GM21390 (cell line): ENCODE results near the gene CRYGS.
"Not testable (repeated sequence)": the region's sequence is repeated elsewhere in the genome, so short reads cannot be mapped to it uniquely, and the experiment has no call there.

Experiments used
- ATAC-seq: cut with Tn5 transposase; IDR thresholded peaks from one replicate; pipeline ENCODE4 v1.9.1; 2021; ENCODE audit not compliant: unreplicated experiment

CRYGS gene

DNA sequence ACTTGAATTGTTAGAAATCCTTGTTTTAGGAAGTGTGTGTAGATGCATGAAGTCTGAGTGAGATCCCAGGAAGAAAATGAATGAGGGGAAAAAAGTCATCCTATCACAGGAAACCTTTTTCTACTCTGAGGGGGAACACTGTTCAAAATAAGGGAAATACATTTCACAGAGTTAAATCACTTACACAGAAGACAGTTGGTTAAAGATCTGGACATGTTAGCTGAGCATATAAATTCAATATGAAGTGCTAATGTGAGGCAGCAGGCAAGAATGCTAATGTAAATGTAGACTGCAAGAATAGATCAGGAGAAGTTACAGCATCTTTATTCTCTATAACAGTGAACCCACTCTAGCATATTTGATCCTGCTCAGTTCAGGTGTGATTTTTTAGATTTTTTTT is 20.4 kb upstream of the CRYGS start:
- ATAC-seq = no peak

DNA sequence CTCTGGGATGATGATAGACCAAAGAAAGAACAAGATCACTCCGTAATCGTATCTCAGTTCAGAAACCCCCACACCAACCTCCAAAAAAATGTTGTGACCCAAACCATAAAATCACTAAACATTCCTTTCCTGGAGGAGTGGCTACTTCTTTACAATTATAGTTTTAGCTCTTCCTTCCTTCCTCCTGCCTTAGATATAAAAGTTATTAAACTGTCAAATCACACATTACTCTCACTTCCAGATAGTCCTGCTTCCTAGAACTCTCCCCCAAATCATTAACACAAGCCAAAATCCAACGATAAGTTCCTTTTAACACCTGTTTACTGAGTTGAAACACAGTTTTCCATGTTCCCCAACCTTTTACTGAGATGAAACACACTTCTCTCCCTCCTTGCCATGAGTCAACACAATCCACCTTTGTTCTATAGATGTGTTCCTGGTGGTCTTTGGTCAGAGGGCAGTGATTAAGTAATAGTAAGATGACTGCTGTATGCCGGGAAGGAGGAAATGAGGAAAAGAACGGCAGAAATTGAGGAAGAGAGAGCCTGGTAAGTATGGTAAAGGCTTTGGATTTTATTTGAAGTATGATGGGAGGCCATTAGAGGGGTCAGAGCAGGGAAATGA is 8.3 kb upstream of the CRYGS start:
- no peak for ATAC-seq

GRCh38 chr3:186551387-186551786 is 7.2 kb upstream of the CRYGS start:
- ATAC-seq = no peak

DNA sequence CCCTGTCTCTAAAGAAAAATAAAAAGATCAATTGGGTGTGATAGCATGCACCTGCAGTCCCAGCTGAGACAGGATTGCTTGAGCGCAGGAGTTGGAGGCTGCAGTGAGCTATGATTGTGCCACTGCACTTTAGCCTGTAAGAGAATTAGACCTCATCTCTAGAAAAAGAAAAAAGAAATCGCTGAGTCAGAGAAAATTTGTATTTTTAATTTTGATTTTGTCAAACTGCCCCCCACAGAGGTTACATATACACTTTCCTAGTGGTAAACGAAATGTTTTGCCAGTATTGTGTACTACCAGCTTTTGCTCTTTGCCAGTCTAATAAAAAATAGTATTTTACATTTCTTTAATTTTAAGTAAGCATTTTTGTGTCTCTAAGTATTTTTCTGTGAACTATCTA is 5.3 kb upstream of the CRYGS start:
- no peak for ATAC-seq

DNA sequence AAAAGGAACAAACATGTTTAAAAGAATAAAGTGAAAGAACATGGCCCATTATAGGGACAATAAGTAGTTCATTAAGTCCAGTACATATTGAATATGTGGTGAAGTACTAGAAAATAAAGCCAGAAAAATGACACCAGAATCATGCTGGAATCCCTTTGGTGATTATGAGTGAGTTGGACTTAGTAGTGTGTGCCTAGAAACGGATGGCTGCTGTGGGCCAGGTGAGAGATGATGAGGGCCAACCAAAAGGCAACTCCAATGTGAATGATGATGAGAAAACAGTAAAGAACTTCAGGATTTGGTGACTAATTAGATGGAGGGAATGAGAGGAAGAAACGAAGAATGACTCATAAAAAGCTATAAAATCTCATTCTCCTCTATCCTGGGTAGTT is 3.3 kb downstream of the CRYGS start:
- no peak for ATAC-seq

GRCh38 chr3:186540221-186540834 is 3.9 kb downstream of the CRYGS start:
- ATAC-seq = peak; percentile 65

- no peak for ATAC-seq
Measured at GRCh38 chr3:186538779-186539178, 5.4 kb downstream of the CRYGS start.

GRCh38 chr3:186536883-186537844 is 7.0 kb downstream of the CRYGS start:
- ATAC-seq = no peak

GRCh38 chr3:186534113-186534669 is 10.0 kb downstream of the CRYGS start:
- ATAC-seq = peak; percentile 85

DNA sequence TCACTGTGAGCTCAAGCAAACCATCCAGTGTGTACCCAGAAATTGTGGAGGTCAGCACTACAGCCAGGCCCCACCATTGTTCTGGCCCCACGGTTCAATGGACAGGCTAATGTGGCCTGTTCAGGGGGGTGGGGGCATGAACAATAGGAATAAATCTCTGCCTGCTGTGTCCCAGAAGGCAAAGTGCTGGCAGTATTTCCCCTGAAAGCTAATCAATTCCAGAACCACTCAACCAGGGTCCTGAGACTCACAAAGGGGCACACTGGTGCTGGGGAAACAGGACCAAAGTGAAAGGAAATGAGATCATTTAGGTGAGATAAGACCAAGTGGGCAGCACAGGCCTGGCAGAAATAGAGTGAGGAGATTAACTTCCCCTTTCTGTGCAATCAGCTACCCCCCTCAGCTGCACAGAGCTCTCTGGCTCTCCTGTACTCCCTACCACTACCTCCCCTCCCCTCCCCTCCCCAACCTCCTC is 11.5 kb downstream of the CRYGS start:
- ATAC-seq = peak; percentile 41

DNA sequence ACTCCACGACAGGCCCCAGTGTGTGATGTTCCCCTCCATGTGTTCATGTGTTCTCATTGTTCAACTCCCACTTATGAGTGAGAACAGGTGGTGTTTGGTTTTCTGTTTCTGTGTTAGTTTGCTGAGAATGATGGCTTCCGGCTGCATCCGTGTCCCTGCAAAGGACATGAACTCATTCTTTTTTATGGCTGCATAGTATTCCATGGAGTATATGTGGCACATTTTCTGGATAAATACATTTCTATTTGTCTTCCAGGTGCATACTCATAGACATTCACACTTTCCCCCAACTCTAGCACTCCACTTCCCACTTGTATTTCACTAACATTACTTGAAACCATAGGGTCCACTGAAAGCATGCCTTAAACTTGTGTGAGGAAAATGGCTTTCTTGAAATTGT is 12.5 kb downstream of the CRYGS start:
- not testable (repeated sequence) for ATAC-seq

GRCh38 chr3:186530415-186530814 is 13.8 kb downstream of the CRYGS start:
- ATAC-seq = no peak

- no peak for ATAC-seq
Measured at GRCh38 chr3:186529201-186529999, 14.8 kb downstream of the CRYGS start.

GRCh38 chr3:186526256-186526606 is 17.9 kb downstream of the CRYGS start:
- peak; percentile 31 for ATAC-seq

DNA sequence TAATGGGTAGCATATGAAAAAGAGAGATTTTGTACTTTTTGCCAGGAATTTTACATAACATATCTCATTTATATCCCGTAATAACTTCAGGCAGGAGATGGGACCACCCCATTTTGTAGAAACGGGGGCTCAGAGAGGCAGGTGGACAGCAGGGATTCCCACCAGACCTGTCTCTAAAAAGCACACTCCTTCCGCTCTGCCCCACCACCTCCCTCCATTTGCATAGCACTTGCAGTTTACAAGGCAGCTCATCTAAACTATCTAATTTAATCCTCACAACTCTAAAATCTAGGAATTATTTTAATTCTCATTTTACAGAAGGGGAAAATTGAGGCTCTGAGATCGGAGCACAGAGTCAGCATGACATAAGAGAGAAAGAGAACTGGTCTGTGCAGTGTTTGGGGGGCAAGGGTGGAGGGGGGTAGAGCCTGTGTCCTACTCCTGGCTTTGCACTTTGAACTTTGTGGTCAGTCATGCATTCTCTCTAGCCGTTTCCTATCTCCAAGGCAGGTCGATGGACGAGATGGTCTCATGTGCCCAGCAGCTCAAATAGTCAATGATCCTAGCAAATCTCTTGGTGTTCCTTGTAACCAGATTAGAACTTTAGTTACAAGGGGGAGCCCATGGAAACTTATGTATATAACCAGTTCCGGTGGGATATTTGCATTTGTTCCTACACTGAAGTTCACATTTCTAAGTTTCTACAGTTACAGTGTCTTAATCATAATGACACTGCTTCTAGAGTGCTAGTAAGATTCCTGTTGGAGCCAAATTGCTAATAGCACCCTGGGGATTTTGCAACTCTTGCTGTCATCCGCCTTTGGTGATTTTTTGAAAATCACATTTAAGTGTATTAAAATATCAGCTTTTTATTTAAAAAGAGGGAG is 18.6 kb downstream of the CRYGS start:
- peak; percentile 25 for ATAC-seq

DNA sequence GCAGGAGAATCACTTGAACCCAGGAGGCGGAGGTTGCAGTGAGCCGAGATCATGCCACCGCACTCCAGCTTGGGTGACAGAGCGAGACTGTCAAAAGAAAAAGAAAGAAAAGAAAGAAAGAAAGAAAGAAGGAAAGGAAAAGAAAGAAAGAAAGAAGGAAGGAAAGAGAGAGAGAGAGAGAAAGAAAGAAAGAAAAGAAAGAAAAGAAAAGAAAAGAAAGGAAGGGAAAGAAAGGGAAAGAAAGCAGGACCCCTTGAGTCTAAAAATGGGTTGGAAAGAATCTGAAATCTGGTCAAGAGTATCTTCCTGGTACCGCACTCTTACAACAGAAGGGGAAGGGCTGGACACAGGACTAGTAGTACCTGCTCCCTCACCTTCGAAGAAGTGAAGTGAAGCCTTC is 19.6 kb downstream of the CRYGS start:
- ATAC-seq = no peak

DNA sequence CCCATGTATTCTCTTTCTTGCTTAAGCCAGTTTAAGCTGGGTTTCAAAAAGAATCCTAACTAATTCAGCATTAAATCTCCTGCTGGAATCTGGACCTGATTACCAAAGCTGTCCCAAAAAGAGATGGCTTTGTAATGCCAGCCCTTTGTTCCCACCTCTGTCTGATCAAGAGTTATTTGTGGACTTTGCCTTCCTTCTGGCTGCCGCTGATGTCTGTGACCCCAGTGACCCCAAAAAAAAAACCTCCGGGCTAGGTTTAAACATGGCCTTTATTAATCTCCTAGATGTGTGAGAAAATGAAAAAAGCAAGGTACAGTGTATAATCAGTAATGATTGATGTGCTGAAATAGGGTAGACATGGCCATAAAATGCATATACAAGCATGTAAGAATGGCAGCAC is 20.7 kb downstream of the CRYGS start:
- ATAC-seq = no peak

DNA sequence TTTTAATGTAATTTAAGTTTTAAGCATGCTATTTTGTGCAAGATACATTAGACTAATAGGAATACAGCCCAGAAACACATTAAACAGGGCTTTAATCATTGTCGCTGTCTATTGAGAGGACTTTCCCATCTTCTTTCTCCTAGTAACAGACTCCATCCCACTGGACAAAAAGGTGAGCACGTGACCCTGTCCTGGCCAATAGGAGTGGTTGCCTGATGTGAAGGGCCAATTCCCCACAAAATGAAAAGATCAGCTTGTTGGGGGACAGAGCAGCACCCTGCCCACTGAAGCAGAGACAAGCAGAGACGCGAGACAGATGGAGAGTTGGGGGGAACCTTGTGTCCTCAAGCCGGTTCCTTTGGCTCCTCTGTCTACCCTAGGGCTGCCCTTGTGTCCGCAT is 21.2 kb downstream of the CRYGS start:
- ATAC-seq = no peak

DNA sequence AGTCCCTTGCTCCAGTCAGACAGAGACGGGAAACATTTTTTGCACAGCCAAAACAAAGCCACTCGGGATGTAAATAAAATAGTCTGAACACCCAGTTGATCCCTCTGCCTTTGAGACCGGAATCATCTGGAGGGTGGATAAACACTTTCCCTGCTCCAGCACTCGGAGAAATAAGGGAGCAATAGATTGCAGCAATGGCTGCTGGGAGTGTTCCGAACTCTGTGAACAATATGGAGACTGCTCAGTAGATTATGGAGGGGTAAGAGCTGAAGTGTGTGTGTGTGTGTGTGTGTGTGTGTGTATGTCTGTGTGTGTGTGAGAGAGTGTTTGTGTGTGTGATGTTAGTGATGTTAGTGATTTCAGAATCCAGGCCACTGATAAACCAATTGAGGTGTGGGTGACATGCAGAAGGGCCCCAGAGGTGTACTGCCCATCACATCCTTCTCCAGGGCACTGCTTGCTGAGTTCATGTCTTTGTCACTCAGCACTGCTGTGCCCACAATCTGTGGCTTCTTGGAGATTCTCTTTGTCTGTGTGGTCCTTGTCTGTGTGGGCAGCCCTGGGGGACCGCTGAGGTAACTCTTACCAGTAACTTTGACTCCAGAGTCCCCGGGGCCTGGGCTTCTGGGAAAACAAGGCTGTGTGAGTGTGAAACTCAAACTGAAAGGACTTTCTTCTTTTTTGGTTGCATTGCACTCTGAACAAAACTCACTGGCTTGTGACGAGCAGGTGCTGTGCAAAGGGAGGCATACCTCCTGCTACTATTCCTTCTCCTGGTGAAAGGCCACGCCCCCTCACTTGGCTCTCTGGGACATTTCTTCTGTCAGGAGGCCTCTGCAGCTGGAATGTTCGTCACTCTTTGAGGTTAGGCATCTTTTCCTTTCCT is 23.0 kb downstream of the CRYGS start:
- peak; percentile 57 for ATAC-seq
